Common myeloid progenitor, CD34-positive (primary cell): Measurements from ENCODE around the gene DHX58.

Experiments used
- CTCF ChIA-PET: fragments of 350-600 bp; sonication (Branson Sonifier 250); formaldehyde crosslinking; loops from one replicate; lab custom pipeline; 2021; ENCODE audit warnings: antibody characterized with exemption; lab: Charles Lee
- POLR2A ChIA-PET: fragments of 350-600 bp; sonication (Branson Sonifier 250); formaldehyde crosslinking; loops from one replicate; lab custom pipeline; 2021; ENCODE audit warnings: antibody characterized with exemption; lab: Charles Lee
- DNase-seq, 3 donors: peaks; one replicate each; pipeline versions ENCODE4 v3.0.0 to v3.0.0-alpha.2; 2013
- H3K27ac ChIP-seq, 2 experiments: 1 replicate in 1 of 2; 2 replicates in 1 of 2; pipeline ENCODE4 v1.7.0; 2013; ENCODE audit warnings: inconsistent platforms in 2 of 2, low read length in 2 of 2, mild to moderate bottlenecking in 2 of 2, low read depth in 1 of 2, moderate library complexity in 1 of 2; ENCODE audit not compliant: severe bottlenecking in 2 of 2, insufficient read depth in 1 of 2, poor library complexity in 1 of 2
- H3K27me3 ChIP-seq, 5 experiments: replicated peaks in 2 of 5; 1 replicate in 3 of 5; 2 replicates in 2 of 5; pipeline versions ENCODE4 v1.6.1 to v1.7.0; 2013; ENCODE audit warnings: low read length in 4 of 5, mild to moderate bottlenecking in 2 of 5, moderate library complexity in 2 of 5, inconsistent platforms in 1 of 5; ENCODE audit not compliant: insufficient read depth in 5 of 5, control insufficient read depth in 4 of 5
- H3K36me3 ChIP-seq, 4 experiments: 1 replicate in 2 of 4; 2 replicates in 2 of 4; pipeline versions ENCODE4 v1.6.1 to v1.7.0; 2013; ENCODE audit warnings: low read length in 3 of 4, control low read depth in 1 of 4, mild to moderate bottlenecking in 1 of 4; ENCODE audit not compliant: control insufficient read depth in 4 of 4, insufficient read depth in 4 of 4
- H3K4me1 ChIP-seq, 4 experiments: 1 replicate in 3 of 4; 2 replicates in 1 of 4; pipeline versions ENCODE4 v1.6.1 to v1.7.1; 2013; ENCODE audit warnings: low read length in 3 of 4, mild to moderate bottlenecking in 3 of 4, control low read depth in 1 of 4, inconsistent platforms in 1 of 4, moderate library complexity in 1 of 4; ENCODE audit not compliant: control insufficient read depth in 4 of 4, insufficient read depth in 4 of 4; ENCODE audit errors: control extremely low read depth in 1 of 4
- H3K4me3 ChIP-seq, 7 experiments: 1 replicate in 4 of 7; 2 replicates in 3 of 7; pipeline versions ENCODE4 v1.5.1 to v1.7.0; 2013; ENCODE audit warnings: mild to moderate bottlenecking in 7 of 7, low read length in 6 of 7, moderate library complexity in 6 of 7, inconsistent platforms in 2 of 7, low read depth in 2 of 7, control low read depth in 1 of 7; ENCODE audit not compliant: insufficient read depth in 4 of 7, control insufficient read depth in 1 of 7; ENCODE audit errors: extremely low read depth in 1 of 7
- H3K9me3 ChIP-seq, 5 experiments: 1 replicate in 4 of 5; 2 replicates in 1 of 5; pipeline versions ENCODE4 v1.6.1 to v1.7.1; 2013; ENCODE audit warnings: low read length in 4 of 5, mild to moderate bottlenecking in 2 of 5, inconsistent platforms in 1 of 5, low read depth in 1 of 5, moderate library complexity in 1 of 5; ENCODE audit not compliant: control insufficient read depth in 4 of 5, insufficient read depth in 2 of 5; ENCODE audit errors: control extremely low read depth in 1 of 5
- WGBS: methylation state at CpG from one replicate; pipeline ENCODE4 v1.1.5; 2013; ENCODE audit not compliant: insufficient coverage; 5-methylcytosine and 5-hydroxymethylcytosine counted together

The DHX58 gene

GRCh38 chr17:42075789-42076188 lies 36.7 kb downstream of the DHX58 start:
- peaks cover 0 to 42% (median 26%) of the 10 kb centered on the region in 4 experiments for H3K4me1 ChIP-seq
- H3K27ac ChIP-seq = no peak overlapping the region
- no peaks in the 10 kb centered on the region for H3K27me3 ChIP-seq
- POLR2A ChIA-PET = no interaction called here
- 96% methylated on average over 6 of the region's 6 CpGs for WGBS
- H3K36me3 ChIP-seq = no peaks in the 10 kb centered on the region
- no peak for DNase-seq
- CTCF ChIA-PET = interaction anchor here (0.8 to 2.3 kb wide), 3 partner anchors 10 to 15 kb away, joined by 3 to 9 read pairs (median 5); no protein-coding TSS in a partner anchor
- H3K9me3 ChIP-seq = no peaks in the 10 kb centered on the region
- H3K4me3 ChIP-seq = no peak overlapping the region

DNA sequence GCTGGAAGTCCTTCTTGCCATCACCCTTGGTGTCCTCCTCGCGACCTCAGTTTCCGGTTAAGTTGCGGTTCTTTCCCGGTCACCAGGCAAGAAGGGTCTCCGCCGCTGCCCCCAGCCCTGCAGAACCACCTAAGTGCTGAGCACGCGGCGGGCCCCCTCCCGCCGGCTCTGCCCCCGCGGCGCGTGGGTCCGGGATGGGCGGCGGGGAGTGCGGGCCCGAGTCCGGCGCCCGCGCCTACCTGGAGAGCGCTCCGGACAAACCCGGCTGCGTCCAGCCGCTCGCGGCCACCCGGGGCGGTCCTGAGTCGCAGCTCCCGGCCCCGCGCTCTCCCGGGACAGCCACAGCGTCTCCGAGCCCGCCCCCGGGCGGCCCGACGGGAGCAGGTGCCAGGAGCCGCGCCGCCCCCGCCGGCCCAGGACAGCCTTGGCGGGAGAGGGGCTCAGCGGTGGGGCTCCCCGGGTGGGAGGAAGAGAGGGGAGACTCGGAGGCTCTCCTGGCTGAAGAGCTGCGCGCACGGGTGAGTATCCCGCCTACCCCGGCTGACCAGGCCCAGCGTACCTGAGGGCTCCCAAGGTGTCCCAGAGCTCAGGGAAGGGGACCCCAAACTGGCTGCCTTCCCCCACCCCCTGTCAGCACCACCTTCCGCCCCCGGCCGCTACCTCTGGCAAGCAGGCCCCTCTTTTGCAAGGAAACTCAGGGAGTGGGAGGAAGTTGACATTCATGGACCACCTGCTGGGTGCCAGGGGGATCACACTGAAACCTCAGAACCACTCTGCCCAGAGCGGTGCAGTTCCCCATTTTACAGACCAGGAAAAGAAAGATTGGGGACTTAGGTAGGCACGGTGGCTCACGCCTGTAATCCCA lies 40.0 kb downstream of the DHX58 start:
- DNase-seq = peak; percentile 34 to 75 (median 72)
- Histone ChIP-seq H3K27me3 (no peaks in the 10 kb centered on the region), H3K9me3 (no peaks in the 10 kb centered on the region), H3K36me3 (no peaks in the 10 kb centered on the region), H3K4me1 (peaks cover 0 to 29% (median 21%) of the 10 kb centered on the region in 4 experiments), H3K27ac (no peak overlapping the region), H3K4me3 (peak overlapping the region; percentile 28 to 77 (median 59))
- CTCF ChIA-PET = interaction anchor here (0.7 to 2.2 kb wide), 11 partner anchors 14 to 44 kb away, joined by 3 to 11 read pairs (median 3); no protein-coding TSS in a partner anchor
- 0% methylated on average over 65 of the region's 67 CpGs for WGBS
- POLR2A ChIA-PET = no interaction called here

GRCh38 chr17:42071810-42072209 lies 40.7 kb downstream of the DHX58 start:
- Histone ChIP-seq H3K9me3 (no peaks in the 10 kb centered on the region), H3K36me3 (no peaks in the 10 kb centered on the region), H3K4me1 (peaks cover 0 to 28% (median 21%) of the 10 kb centered on the region in 4 experiments), H3K27me3 (no peaks in the 10 kb centered on the region), H3K27ac (no peak overlapping the region), H3K4me3 (peak overlapping the region in 6 of 7 experiments; percentile 53 to 77 (median 65))
- peak in 2 of 3 donors; percentile 18 to 34 for DNase-seq
- ChIA-PET CTCF (interaction anchor here (0.7 to 2.2 kb wide), 12 partner anchors 14 to 46 kb away, joined by 3 to 11 read pairs (median 3); no protein-coding TSS in a partner anchor), POLR2A (interaction anchor here (0.6 kb wide), 1 partner anchor 14 kb away, joined by 7 read pairs; no protein-coding TSS in a partner anchor)
- WGBS = no CpG with 5 or more reads among the region's 3 CpGs

DNA sequence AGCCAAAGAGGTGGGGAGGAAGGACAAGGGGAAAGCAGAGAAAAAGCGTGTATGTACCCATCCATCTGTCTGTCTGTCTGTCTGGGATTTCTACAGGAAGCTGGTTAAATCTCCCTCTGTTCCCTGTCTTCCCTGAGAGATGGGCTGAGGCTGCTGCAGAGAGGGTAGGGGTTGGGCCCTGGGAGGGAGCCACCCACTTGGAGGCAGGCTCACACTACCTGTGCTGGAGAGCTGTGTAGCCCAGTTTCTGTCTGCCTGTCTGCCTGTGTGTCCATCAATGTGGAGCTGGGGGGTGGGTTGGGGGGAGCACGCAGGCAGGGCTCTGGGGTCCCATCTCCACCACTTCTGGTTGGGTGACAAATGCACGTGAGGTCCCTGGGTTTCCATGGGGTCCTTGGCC lies 43.5 kb downstream of the DHX58 start:
- Histone ChIP-seq H3K36me3 (no peaks in the 10 kb centered on the region), H3K4me3 (no peak overlapping the region), H3K9me3 (no peaks in the 10 kb centered on the region), H3K4me1 (peaks cover 0 to 42% (median 31%) of the 10 kb centered on the region in 4 experiments), H3K27me3 (no peaks in the 10 kb centered on the region), H3K27ac (no peak overlapping the region)
- WGBS = 100% methylated on average over 3 of the region's 3 CpGs
- no peak for DNase-seq
- POLR2A ChIA-PET = no interaction called here
- CTCF ChIA-PET = interaction anchor here (1.8 to 5.6 kb wide), 7 partner anchors 9 to 46 kb away, joined by 6 to 90 read pairs (median 15); partner anchors contain the start of genes DHX58, KAT2A and ZNF385C

DNA sequence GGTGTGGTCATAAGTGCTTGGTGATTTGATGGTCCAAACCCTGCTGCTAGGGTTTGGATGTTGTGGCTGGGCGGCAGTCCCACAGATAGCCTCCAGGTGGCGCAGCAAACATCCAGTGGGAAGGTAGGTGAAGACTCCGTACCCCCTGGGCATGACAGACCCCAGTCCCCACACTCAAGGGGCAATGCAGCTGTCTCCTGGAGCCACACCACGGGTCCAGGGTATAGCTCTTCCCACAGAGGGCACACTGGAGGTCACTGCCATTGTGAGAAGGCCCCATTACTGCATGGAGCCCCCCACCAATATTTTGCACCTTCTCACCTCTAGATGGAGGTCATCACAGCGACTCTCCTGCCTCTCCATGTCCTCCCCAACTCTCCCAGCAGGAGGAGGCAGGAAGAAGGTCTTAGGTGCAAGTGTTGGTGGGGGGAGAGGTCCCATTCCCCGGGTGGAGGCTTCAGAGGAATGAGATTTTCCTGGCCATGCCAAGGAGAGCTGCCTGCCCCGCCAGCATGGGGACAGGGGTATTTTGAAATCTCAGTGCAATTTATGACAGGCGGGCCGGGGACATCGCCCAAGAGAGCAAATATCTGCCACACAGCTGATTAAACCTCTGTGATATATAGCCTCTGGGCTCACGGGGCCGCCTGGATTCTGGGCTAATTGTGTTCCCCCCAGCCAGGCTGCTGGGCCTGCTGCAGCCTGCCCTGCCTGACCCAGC lies 45.0 kb downstream of the DHX58 start:
- 62% methylated on average over 10 of the region's 12 CpGs for WGBS
- Histone ChIP-seq H3K27ac (no peak overlapping the region), H3K27me3 (no peaks in the 10 kb centered on the region), H3K4me1 (peaks cover 0 to 42% (median 37%) of the 10 kb centered on the region in 4 experiments), H3K36me3 (no peaks in the 10 kb centered on the region), H3K4me3 (no peak overlapping the region), H3K9me3 (no peaks in the 10 kb centered on the region)
- CTCF ChIA-PET = interaction anchor here (0.6 to 5.6 kb wide), 20 partner anchors 8 to 1128 kb away, joined by 3 to 90 read pairs (median 6); partner anchors contain the start of genes DHX58, KAT2A, NKIRAS2 and ZNF385C
- POLR2A ChIA-PET = interaction anchor here (0.6 kb wide), 2 partner anchors 22 to 724 kb away, joined by 3 read pairs; no protein-coding TSS in a partner anchor
- peak; percentile 59 to 69 (median 59) for DNase-seq

DNA sequence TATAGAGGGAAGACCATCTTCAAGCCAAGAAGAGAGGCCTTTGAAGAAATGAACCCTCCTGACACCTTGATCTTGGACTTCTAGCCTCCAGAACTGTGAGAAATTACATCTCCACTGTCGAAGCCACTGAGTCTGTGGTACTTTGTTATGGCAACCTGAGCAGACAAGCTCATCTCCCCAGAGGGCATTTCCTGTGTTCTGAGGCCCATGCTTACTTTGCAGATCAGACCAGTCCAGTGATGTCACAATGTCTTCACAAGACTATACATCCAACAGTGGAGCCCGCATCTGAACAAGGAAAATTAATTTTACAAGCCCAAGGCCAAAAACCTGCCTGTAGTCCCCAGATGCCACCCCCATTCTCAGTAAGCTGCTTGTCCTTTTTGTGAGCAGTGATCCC lies 47.3 kb downstream of the DHX58 start:
- CTCF ChIA-PET = interaction anchor here (0.7 to 5.6 kb wide), 20 partner anchors 9 to 134 kb away, joined by 3 to 90 read pairs (median 8); partner anchors contain the start of genes DHX58, DNAJC7, KAT2A and NKIRAS2
- H3K36me3 ChIP-seq = no peaks in the 10 kb centered on the region
- no peak overlapping the region for H3K4me3 ChIP-seq
- H3K27ac ChIP-seq = no peak overlapping the region
- no peaks in the 10 kb centered on the region for H3K9me3 ChIP-seq
- peaks cover 0 to 44% (median 26%) of the 10 kb centered on the region in 4 experiments for H3K4me1 ChIP-seq
- POLR2A ChIA-PET = interaction anchor here (0.6 to 1.4 kb wide), 2 partner anchors 10 to 24 kb away, joined by 3 to 4 read pairs; no protein-coding TSS in a partner anchor
- no peak for DNase-seq
- H3K27me3 ChIP-seq = no peaks in the 10 kb centered on the region
- 100% methylated on average over 1 of the region's 2 CpGs for WGBS
